ENCODE measurements around the gene UTY. TPM values are rescaled to one million over a fixed set of nuclear protein-coding genes. Genes with fewer than 3 reads are reported as not detected.
A peak's percentile ranks its signal among the peaks of the same experiment; 100 is the strongest.
"Not testable (repeated sequence)": the region's sequence is repeated elsewhere in the genome, so short reads cannot be mapped to it uniquely, and the experiment has no call there.

Gene UTY
- total RNA-seq, 1 experiment from 2014 or later, result 4.0 TPM

- in situ Hi-C loops (cut with HindIII; ENCODE audit: low pct_unique_long_range_greater_than_20kb, low sequenced_read_pairs), result no loop called here
- no peak for DNase-seq (ENCODE audit: low read depth)
These were observed 141.1 kb downstream of the UTY start for GRCh38 chrY:13338711-13339110.

GRCh38 chrY:13337934-13338333 lies 141.9 kb downstream of the UTY start:
- in situ Hi-C loops (cut with HindIII; ENCODE audit: low pct_unique_long_range_greater_than_20kb, low sequenced_read_pairs), result no loop called here
- DNase-seq (ENCODE audit: low read depth), result no peak

DNA sequence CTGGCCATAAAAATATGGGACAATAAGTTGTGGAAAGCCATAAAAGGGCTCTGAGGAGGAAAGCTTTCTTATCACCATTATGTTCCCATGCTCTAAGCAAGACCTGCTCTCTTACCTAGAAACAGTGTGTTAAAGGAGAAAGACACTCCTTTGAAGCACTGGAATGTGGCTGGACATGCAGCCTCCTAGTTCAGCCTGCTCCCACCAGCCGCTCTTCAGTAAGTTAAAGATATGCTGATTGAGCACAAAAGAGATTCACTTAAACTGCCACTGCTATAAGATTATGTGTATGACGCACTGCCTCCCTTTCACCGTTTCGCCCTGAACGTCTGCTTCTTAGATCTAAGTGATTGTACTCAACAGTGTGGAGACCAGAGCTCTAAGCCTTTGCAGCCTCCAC lies 146.0 kb downstream of the UTY start:
- DNase-seq (ENCODE audit: low read depth), result no peak
- in situ Hi-C loops (cut with HindIII; ENCODE audit: low pct_unique_long_range_greater_than_20kb, low sequenced_read_pairs), result no loop called here

GRCh38 chrY:13330651-13331050 lies 149.2 kb downstream of the UTY start:
- DNase-seq (ENCODE audit: low read depth), result no peak
- in situ Hi-C loops (cut with HindIII; ENCODE audit: low pct_unique_long_range_greater_than_20kb, low sequenced_read_pairs), result no loop called here

DNA sequence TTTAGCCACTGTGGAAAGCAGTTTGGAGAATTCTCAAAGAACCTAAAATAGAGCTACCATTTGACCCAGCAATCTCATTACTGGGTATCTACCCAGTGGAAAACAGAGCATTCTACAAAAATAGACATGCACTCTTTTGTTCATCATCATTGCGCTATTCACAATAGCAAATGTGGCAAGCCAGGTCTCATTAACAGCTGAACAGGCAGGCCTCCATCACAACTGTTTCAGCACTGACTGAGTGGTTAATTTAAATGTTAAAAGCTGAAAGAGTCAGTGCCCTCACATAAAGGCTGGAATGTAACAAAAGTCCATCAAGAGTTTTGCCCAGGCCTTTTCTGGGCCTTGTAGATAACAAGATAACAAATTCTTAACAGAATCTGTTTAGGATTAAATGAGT lies 166.9 kb downstream of the UTY start:
- in situ Hi-C loops (cut with HindIII; ENCODE audit: low pct_unique_long_range_greater_than_20kb, low sequenced_read_pairs), result no loop called here
- DNase-seq (ENCODE audit: low read depth), result no peak

DNA sequence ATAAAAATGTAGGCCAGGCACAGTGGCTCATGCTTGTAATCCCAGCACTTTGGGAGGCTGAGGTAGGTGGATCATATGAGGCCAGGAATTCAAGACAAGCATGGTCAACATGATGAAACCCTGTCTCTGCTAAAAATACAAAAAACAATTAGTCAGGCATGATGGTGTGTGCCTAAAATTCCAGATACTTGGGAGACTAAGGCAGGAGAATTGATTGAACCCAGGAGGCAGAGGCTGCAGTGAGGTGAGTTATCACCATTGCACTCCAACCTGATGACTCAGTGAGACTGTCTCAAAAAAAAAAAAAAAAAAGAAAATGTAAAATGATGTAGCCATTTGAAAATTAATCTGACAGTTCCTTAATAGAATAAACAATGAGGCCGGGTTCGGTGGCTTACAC lies 171.9 kb downstream of the UTY start:
- in situ Hi-C loops (cut with HindIII; ENCODE audit: low pct_unique_long_range_greater_than_20kb, low sequenced_read_pairs), result no loop called here
- no peak for DNase-seq (ENCODE audit: low read depth)

- DNase-seq (ENCODE audit: low read depth), result no peak
- in situ Hi-C loops (cut with HindIII; ENCODE audit: low pct_unique_long_range_greater_than_20kb, low sequenced_read_pairs), result no loop called here
These were observed 179.0 kb downstream of the UTY start for GRCh38 chrY:13300795-13301194.

DNA sequence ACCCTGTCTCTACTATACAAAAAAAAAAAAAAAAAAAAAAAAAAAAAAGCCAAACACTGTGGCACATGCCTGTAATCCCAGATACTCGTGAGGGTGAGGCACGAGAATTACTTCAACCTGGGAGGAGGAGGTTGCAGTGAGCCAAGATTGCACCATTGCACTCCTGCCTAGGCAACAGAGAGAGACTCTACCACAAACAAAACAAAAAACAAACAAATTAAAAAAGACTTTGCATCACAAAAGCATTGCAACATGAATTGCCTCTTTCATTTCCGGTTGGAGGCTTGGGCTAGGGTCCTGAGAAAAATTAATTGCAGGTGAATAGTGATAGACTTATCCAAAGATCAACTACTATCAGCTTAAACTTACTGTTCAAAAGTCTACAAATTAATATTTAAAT lies 180.4 kb downstream of the UTY start:
- in situ Hi-C loops (cut with HindIII; ENCODE audit: low pct_unique_long_range_greater_than_20kb, low sequenced_read_pairs), result no loop called here

GRCh38 chrY:13296176-13296890 lies 183.5 kb downstream of the UTY start:
- in situ Hi-C loops (cut with HindIII; ENCODE audit: low pct_unique_long_range_greater_than_20kb, low sequenced_read_pairs), result no loop called here

More for the DNA sequence above, 180.4 kb downstream of the UTY start:
- DNase-seq (ENCODE audit: low read depth), result no peak

GRCh38 chrY:13295026-13295425 lies 184.8 kb downstream of the UTY start:
- in situ Hi-C loops (cut with HindIII; ENCODE audit: low pct_unique_long_range_greater_than_20kb, low sequenced_read_pairs), result no loop called here
- no peak for DNase-seq (ENCODE audit: low read depth)

More at GRCh38 chrY:13296176-13296890, 183.5 kb downstream of the UTY start:
- DNase-seq (ENCODE audit: low read depth), result no peak

DNA sequence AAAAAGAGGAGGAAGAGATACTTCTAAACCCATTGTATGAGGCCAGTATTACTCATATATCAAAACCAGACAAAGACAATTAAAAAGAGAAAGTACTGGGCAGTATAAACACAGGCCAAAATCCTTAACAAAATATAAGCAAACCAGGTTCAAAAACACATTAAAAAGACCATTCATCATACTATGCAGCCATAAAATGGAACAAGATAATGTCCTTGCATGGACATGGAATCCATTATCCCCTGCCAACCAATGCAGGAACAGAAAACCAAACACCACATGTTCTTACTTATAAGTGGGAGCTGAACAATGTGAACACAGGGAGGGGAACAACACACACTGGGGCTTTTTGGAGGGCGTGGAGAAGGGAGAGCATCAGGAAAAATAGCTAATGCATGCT lies 188.6 kb downstream of the UTY start:
- in situ Hi-C loops (cut with HindIII; ENCODE audit: low pct_unique_long_range_greater_than_20kb, low sequenced_read_pairs), result no loop called here
- no peak for DNase-seq (ENCODE audit: low read depth)

- in situ Hi-C loops (cut with HindIII; ENCODE audit: low pct_unique_long_range_greater_than_20kb, low sequenced_read_pairs), result not testable (repeated sequence)
- peak; percentile 64 for DNase-seq (ENCODE audit: low read depth)
These were observed 197.4 kb downstream of the UTY start for GRCh38 chrY:13282151-13283054.

DNA sequence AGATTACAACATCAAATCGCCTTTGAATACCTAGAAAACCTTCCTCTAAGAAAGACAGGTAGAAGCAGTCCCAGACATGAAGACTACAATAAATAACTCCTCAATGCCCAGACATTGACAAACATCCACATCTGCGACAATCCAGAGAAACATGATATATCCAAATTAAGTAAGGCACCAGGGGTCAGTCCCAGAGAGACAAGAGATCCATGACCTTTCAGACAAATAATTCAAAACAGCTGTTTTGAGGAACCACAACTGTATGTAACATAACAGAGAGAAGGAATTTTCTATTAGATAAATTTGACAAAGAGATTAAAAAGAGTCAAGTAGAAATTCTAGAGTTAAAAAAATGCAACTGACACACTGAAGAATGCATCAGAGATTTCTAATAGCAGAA lies 200.3 kb downstream of the UTY start:
- DNase-seq (ENCODE audit: low read depth), result no peak
- in situ Hi-C loops (cut with HindIII; ENCODE audit: low pct_unique_long_range_greater_than_20kb, low sequenced_read_pairs), result no loop called here

GRCh38 chrY:13271706-13272105 lies 208.1 kb downstream of the UTY start:
- in situ Hi-C loops (cut with HindIII; ENCODE audit: low pct_unique_long_range_greater_than_20kb, low sequenced_read_pairs), result no loop called here
- no peak for DNase-seq (ENCODE audit: low read depth)

DNA sequence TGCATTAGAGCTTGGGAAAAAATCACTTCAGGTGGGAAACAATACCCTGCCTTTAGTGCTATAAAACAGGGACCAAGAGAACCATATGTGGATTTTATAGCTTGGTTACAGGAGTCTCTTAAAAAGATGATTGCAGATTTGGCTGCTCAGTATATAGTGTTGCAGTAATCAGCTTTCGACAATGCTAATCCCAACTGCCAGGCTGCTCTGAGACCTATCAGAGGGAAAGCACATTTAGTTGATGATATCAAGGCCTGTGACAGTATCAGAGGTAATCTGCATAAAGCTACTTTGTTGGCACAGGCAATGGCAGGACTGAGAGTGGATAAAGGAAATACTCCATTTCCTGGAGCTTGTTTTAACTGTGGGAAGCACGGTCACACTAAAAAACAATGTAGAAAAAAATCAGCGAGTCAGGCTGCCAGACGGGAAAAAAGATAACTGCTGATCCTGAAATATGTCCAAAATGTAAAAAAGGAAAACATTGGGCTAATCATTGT lies 225.8 kb downstream of the UTY start:
- in situ Hi-C loops (cut with HindIII; ENCODE audit: low pct_unique_long_range_greater_than_20kb, low sequenced_read_pairs); DNase-seq (ENCODE audit: low read depth): not testable (repeated sequence)

DNA sequence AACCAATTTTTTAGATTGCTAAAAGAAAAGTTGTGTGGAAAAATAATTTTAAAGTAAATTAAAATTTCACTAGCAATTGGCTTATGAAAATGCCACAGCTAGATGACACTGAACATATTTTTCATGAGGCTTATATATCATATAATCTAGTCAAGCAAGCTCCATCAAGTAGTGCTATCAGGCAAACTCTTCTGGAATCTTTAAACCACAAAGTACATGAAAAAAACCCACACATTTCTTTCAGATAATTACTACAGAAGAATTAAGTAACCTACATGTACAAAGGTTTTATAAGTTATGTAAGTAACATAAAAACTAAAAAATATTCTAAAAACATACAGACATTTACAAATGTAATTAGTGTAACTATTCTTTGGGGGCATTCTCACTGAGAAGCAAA lies 229.4 kb downstream of the UTY start:
- DNase-seq (ENCODE audit: low read depth), result no peak
- in situ Hi-C loops (cut with HindIII; ENCODE audit: low pct_unique_long_range_greater_than_20kb, low sequenced_read_pairs), result no loop called here

GRCh38 chrY:13243716-13244115 lies 236.1 kb downstream of the UTY start:
- DNase-seq (ENCODE audit: low read depth), result no peak

GRCh38 chrY:13233901-13234300 lies 245.9 kb downstream of the UTY start:
- in situ Hi-C loops (cut with HindIII; ENCODE audit: low pct_unique_long_range_greater_than_20kb, low sequenced_read_pairs), result no loop called here
- DNase-seq (ENCODE audit: low read depth), result no peak

More at GRCh38 chrY:13243716-13244115, 236.1 kb downstream of the UTY start:
- in situ Hi-C loops (cut with HindIII; ENCODE audit: low pct_unique_long_range_greater_than_20kb, low sequenced_read_pairs), result no loop called here

DNA sequence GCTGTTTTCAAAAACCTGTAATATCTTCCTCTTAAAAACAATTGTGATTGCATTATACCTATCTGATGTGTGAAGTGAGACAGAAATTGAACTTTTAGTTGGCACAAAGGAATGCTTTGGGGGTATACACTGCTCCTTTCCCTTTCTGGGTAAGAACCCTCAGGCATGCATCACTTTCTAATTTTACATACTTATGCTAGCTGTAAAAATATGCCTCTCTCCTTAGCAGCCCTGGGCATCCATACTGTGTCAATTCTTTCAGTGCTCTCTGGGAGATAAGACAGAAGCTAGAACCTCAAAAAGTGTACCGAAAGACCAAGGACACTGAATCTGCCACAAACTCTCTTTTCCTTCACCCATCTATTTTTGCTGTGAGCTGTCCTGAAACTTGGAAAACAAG lies 246.7 kb downstream of the UTY start:
- in situ Hi-C loops (cut with HindIII; ENCODE audit: low pct_unique_long_range_greater_than_20kb, low sequenced_read_pairs), result no loop called here
- DNase-seq (ENCODE audit: low read depth), result no peak

Measured in Caki2 (cell line).